Endothelial cell of umbilical vein (primary cell): ENCODE results near the gene UBE2D2. TPM values are rescaled to one million over a fixed set of nuclear protein-coding genes. Genes with fewer than 3 reads are reported as not detected.

Experiments used
- BruUV-seq: library from RNA; stranded (reverse); fragments of 400-500 nt; replicated peaks from 2 replicates; lab custom pipeline; 2021; lab: Mats Ljungman, UMichigan
- CTCF ChIA-PET: fragments of 300-600, 350-600 bp; sonication (Branson Sonifier 250); formaldehyde crosslinking; loops from one replicate; lab custom pipeline; 2021; ENCODE audit warnings: antibody characterized with exemption, inconsistent platforms; lab: Charles Lee
- POLR2A ChIA-PET: fragments of 300-600, 350-600 bp; sonication (Branson Sonifier 250); formaldehyde crosslinking; loops from one replicate; lab custom pipeline; 2021; ENCODE audit warnings: antibody characterized with exemption, inconsistent platforms; lab: Charles Lee
- DNase-seq: peaks from one replicate; pipeline ENCODE4 v3.0.0-alpha.2; 2011; ENCODE audit warnings: low read depth, low spot score
- FAIRE-seq: peaks from 2 replicates; lab custom pipeline; 2011; peaks lifted over from hg19 to GRCh38; lab: Jason Lieb, UNC
- H2AFZ ChIP-seq: 2 replicates; pipeline ENCODE4 v1.6.0; 2012; ENCODE audit warnings: low read depth, low read length, control low read depth, inconsistent platforms
- H3K27ac ChIP-seq: 2 replicates; pipeline ENCODE4 v1.5.1; 2011; ENCODE audit warnings: low read depth, mild to moderate bottlenecking, control low read depth, low read length, moderate library complexity; ENCODE audit not compliant: insufficient read depth
- H3K27me3 ChIP-seq, 2 experiments: 2 replicates each; pipeline versions ENCODE4 v1.6.0 to v1.6.1; 2011; ENCODE audit warnings: low read length in 2 of 2, mixed read lengths in 1 of 2; ENCODE audit not compliant: control insufficient read depth in 2 of 2, insufficient read depth in 2 of 2
- H3K36me3 ChIP-seq, 2 experiments: 2 replicates in 1 of 2; 3 replicates in 1 of 2; pipeline ENCODE4 v1.5.1; 2011; ENCODE audit warnings: low read length in 2 of 2, mild to moderate bottlenecking in 1 of 2, moderate library complexity in 1 of 2; ENCODE audit not compliant: control insufficient read depth in 2 of 2, insufficient read depth in 2 of 2; ENCODE audit errors: extremely low read depth in 1 of 2
- H3K4me1 ChIP-seq: 3 replicates; pipeline ENCODE4 v1.5.1; 2011; ENCODE audit warnings: mild to moderate bottlenecking, low read length; ENCODE audit not compliant: control insufficient read depth, insufficient read depth; ENCODE audit errors: extremely low read depth
- H3K4me2 ChIP-seq: 2 replicates; pipeline ENCODE4 v1.6.1; 2011; ENCODE audit warnings: low read length, control low read depth, mixed read lengths; ENCODE audit not compliant: insufficient read depth
- H3K4me3 ChIP-seq, 3 experiments: fragments of 200-600 bp in 1 of 3; sonication (generic), shearing (Covaris generic) in 1 of 3; replicated peaks in 1 of 3; 2 replicates each; pipeline ENCODE4 v1.5.1; 2011 to 2016; ENCODE audit warnings: control low read depth in 3 of 3, low read length in 3 of 3, mild to moderate bottlenecking in 2 of 3, inconsistent platforms in 1 of 3, low read depth in 1 of 3, moderate library complexity in 1 of 3; ENCODE audit not compliant: insufficient read depth in 1 of 3
- H3K79me2 ChIP-seq: 2 replicates; pipeline ENCODE4 v1.6.0; 2012; ENCODE audit warnings: low read length, inconsistent platforms; ENCODE audit not compliant: control insufficient read depth, insufficient read depth
- H3K9ac ChIP-seq: replicated peaks from 2 replicates; pipeline ENCODE3; 2011; ENCODE audit warnings: low read length, control low read depth; ENCODE audit not compliant: insufficient read depth; ENCODE audit errors: extremely low read depth
- H3K9me1 ChIP-seq: replicated peaks from 3 replicates; pipeline ENCODE4 v1.6.0; 2011; ENCODE audit warnings: mild to moderate bottlenecking, low read length; ENCODE audit not compliant: control insufficient read depth, insufficient read depth; ENCODE audit errors: extremely low read depth
- H3K9me3 ChIP-seq: replicated peaks from 2 replicates; pipeline ENCODE4 v1.5.1; 2012; ENCODE audit warnings: low read length, inconsistent platforms; ENCODE audit not compliant: control insufficient read depth, insufficient read depth
- H4K20me1 ChIP-seq: replicated peaks from 2 replicates; pipeline ENCODE3; 2011; ENCODE audit warnings: mild to moderate bottlenecking, low read length; ENCODE audit not compliant: control insufficient read depth, insufficient read depth; ENCODE audit errors: extremely low read depth
- EZH2 ChIP-seq: IDR thresholded peaks from 2 replicates; pipeline ENCODE4 v1.6.1; 2012; ENCODE audit warnings: borderline replicate concordance, low read depth, mild to moderate bottlenecking, moderate library complexity, low read length, inconsistent platforms; ENCODE audit not compliant: severe bottlenecking
- FOS ChIP-seq: IDR thresholded peaks from 2 replicates; pipeline ENCODE4 v1.6.1; 2011; ENCODE audit warnings: mild to moderate bottlenecking, low read length, moderate library complexity, borderline replicate concordance; ENCODE audit not compliant: insufficient read depth
- GATA2 ChIP-seq: IDR thresholded peaks from 2 replicates; pipeline ENCODE4 v1.7.0; 2011; ENCODE audit warnings: low read depth, mild to moderate bottlenecking, moderate library complexity, mixed read lengths, low read length; ENCODE audit not compliant: insufficient read length, insufficient read depth
- JUN ChIP-seq: IDR thresholded peaks from 2 replicates; pipeline ENCODE4 v1.6.1; 2011; ENCODE audit warnings: borderline replicate concordance, low read depth; ENCODE audit not compliant: insufficient read length, insufficient read depth
- MYC ChIP-seq: IDR thresholded peaks from one replicate; pipeline ENCODE4 v1.6.1; 2011; ENCODE audit warnings: mild to moderate bottlenecking, low read depth, low read length
- POLR2A ChIP-seq: IDR thresholded peaks from 2 replicates; pipeline ENCODE4 v1.6.1; 2012; ENCODE audit warnings: low read depth, mild to moderate bottlenecking, control low read depth, low read length
- POLR2AphosphoS5 ChIP-seq: IDR thresholded peaks from 2 replicates; pipeline ENCODE4 v1.6.1; 2012; ENCODE audit warnings: low read depth, mild to moderate bottlenecking, control low read depth, low read length, moderate library complexity; ENCODE audit not compliant: insufficient read depth
- dilution Hi-C: fragments of 300-500 bp; cut with MboI; formaldehyde crosslinking; loops from one replicate; pipeline ENCODE4 v1.15.0; 2019; ENCODE audit warnings: low sequenced_read_pairs; ENCODE audit not compliant: extremely low pct_ligation_motif_present
- intact Hi-C: fragments of 100-400 bp; cut with micrococcal nuclease; formaldehyde crosslinking; loops from one replicate; pipeline ENCODE4 v1.10.0; 2022
- polyA plus RNA-seq, 4 experiments: library from polyadenylated mRNA; depleted of rRNA in 3 of 4; stranded (reverse) in 3 of 4; unstranded in 1 of 4; fragments of >200 nt; gene quantifications; 2 replicates each; pipeline versions ENCODE4 v1.2.1 to v1.2.3, GENCODE V29; 2011 to 2012; ENCODE audit warnings: missing spikeins in 1 of 4
- total RNA-seq: library from RNA; stranded (reverse); gene quantifications from 2 replicates; pipeline ENCODE4 v1.2.3, GENCODE V29; 2021
- TF ChIP-seq, protein P1 (sequence below): IDR thresholded peaks from 2 replicates; pipeline ENCODE4 v1.6.1; 2011; ENCODE audit not compliant: insufficient read depth, insufficient read length
- TF ChIP-seq, protein P2 (sequence below), 2 donors: IDR thresholded peaks; 1 replicate in 1 of 2; 2 replicates in 1 of 2; pipeline ENCODE4 v1.5.1; 2011; ENCODE audit warnings: low read length in 2 of 2, mild to moderate bottlenecking in 2 of 2, moderate library complexity in 2 of 2, control low read depth in 1 of 2, inconsistent platforms in 1 of 2, low read depth in 1 of 2; ENCODE audit not compliant: insufficient read depth in 1 of 2; ENCODE audit errors: extremely low read depth in 1 of 2

Gene UBE2D2
- total and polyA plus RNA-seq, 2 donors (not counting 3 experiments of a cell fraction or from before 2014, with no cell fraction given): 45.0 to 156 TPM

DNA sequence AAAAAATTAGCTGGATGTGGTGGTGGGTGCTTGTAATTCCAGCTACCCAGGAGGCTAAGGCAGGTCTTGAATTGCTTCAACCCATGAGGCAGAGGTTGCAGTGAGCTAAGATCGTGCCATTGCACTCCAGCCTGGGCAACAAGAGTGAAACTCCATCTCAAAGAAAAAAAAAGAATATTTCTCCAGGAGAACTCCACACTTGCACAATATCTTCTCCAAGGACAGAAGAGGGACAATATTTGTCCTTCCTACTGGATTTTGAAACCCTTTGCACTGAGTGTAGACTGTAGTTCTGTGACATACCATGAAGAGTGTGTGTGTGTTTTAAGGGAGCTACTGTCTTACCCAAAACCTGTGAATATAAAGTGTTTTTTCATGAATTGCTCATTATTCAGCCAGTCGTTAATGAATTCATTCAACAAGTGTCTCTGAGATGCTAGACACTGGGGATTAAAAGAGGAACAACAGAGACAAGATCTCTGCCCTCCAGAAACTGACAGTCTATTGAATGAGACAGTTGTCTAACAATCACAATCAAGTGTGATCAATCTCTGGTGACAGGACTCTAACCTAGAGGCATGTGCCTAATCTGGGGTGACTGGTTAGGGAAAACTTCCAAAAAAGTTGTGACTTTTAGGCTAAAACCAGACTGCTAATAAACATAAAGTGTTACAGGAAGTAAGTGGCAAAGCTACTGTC, 9.8 kb upstream of the UBE2D2 start:
- no peak overlapping the region for H3K27ac ChIP-seq
- intact Hi-C loops: no loop called here
- DNase-seq (no peak), FAIRE-seq (no peak)
- ChIA-PET CTCF (interaction anchor here (0.6 to 1.8 kb wide), 5 partner anchors 10 to 25 kb away, joined by 4 to 5 read pairs (median 4); partner anchors contain the start of gene UBE2D2), POLR2A (no interaction called here)
- no peaks in the 10 kb centered on the region for H3K4me1 ChIP-seq
- no TSS peak for BruUV-seq
- no peak overlapping the region for H3K4me2 ChIP-seq
- H3K36me3 ChIP-seq: no peaks in the 10 kb centered on the region
- TF ChIP-seq POLR2A (no peak), JUN (no peak), GATA2 (no peak), MYC (no peak), FOS (no peak), EZH2 (no peak), POLR2AphosphoS5 (no peak)
- TF ChIP-seq, protein P1, sequence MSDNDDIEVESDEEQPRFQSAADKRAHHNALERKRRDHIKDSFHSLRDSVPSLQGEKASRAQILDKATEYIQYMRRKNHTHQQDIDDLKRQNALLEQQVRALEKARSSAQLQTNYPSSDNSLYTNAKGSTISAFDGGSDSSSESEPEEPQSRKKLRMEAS: no peak
- TF ChIP-seq, protein P2, sequence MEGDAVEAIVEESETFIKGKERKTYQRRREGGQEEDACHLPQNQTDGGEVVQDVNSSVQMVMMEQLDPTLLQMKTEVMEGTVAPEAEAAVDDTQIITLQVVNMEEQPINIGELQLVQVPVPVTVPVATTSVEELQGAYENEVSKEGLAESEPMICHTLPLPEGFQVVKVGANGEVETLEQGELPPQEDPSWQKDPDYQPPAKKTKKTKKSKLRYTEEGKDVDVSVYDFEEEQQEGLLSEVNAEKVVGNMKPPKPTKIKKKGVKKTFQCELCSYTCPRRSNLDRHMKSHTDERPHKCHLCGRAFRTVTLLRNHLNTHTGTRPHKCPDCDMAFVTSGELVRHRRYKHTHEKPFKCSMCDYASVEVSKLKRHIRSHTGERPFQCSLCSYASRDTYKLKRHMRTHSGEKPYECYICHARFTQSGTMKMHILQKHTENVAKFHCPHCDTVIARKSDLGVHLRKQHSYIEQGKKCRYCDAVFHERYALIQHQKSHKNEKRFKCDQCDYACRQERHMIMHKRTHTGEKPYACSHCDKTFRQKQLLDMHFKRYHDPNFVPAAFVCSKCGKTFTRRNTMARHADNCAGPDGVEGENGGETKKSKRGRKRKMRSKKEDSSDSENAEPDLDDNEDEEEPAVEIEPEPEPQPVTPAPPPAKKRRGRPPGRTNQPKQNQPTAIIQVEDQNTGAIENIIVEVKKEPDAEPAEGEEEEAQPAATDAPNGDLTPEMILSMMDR (IDR thresholded peaks at IDR 0.05; ENCODE audit: extremely low read depth in 1 of 2, insufficient read depth in 1 of 2, low read depth in 1 of 2, low read length in 2 of 2): no peak
- no peak overlapping the region for H2AFZ ChIP-seq
- H3K79me2 ChIP-seq: no peaks in the 10 kb centered on the region
- H3K4me3 ChIP-seq: no peak overlapping the region
- H3K9ac ChIP-seq: no peak overlapping the region
- H4K20me1 ChIP-seq: no peaks in the 10 kb centered on the region
- no peaks in the 10 kb centered on the region for H3K9me1 ChIP-seq
- dilution Hi-C loops: no loop called here
- H3K27me3 ChIP-seq: no peaks in the 10 kb centered on the region
- H3K9me3 ChIP-seq: no peaks in the 10 kb centered on the region
